ENCODE results near the gene ABHD2. TPM values are rescaled to one million over a fixed set of nuclear protein-coding genes. Genes with fewer than 3 reads are reported as not detected.

ABHD2 gene
- total RNA-seq, 4 donors from 2014 or later, result 50.0 to 79.9 (median 65.2) TPM

GRCh38 chr15:89140595-89140994 lies 52.3 kb downstream of the ABHD2 start:
- TF ChIP-seq CTCF (IDR thresholded peaks at IDR 0.05; ENCODE audit: low read depth), result no peak

GRCh38 chr15:89141885-89142284 lies 53.6 kb downstream of the ABHD2 start:
- no peak for TF ChIP-seq CTCF (IDR thresholded peaks at IDR 0.05; ENCODE audit: low read depth)

GRCh38 chr15:89142423-89142822 lies 54.2 kb downstream of the ABHD2 start:
- TF ChIP-seq CTCF (IDR thresholded peaks at IDR 0.05; ENCODE audit: low read depth), result no peak

- TF ChIP-seq CTCF (IDR thresholded peaks at IDR 0.05; ENCODE audit: low read depth), result no peak
These were observed 55.4 kb downstream of the ABHD2 start for GRCh38 chr15:89143503-89144162.

- no peak for TF ChIP-seq CTCF (IDR thresholded peaks at IDR 0.05; ENCODE audit: low read depth)
These were observed 56.2 kb downstream of the ABHD2 start for GRCh38 chr15:89144491-89144890.

- TF ChIP-seq CTCF (IDR thresholded peaks at IDR 0.05; ENCODE audit: low read depth), result no peak
These were observed 58.1 kb downstream of the ABHD2 start for GRCh38 chr15:89146366-89146765.

GRCh38 chr15:89148126-89148525 lies 59.9 kb downstream of the ABHD2 start:
- no peak for TF ChIP-seq CTCF (IDR thresholded peaks at IDR 0.05; ENCODE audit: low read depth)
